Choroid plexus epithelial cell (primary cell): ENCODE measurements around the gene ME3.

Experiments
- DNase-seq: peaks from one replicate; pipeline ENCODE4 v3.0.0-alpha.2; 2010; ENCODE audit warnings: low read depth
- H3K4me3 ChIP-seq: 2 replicates; pipeline ENCODE4 v1.5.1; 2011; ENCODE audit warnings: low read depth, mild to moderate bottlenecking, control low read depth, low read length, moderate library complexity
- CTCF ChIP-seq: conservative IDR thresholded peaks from 2 replicates; pipeline ENCODE4 v1.5.1; 2011; ENCODE audit warnings: low read depth, mild to moderate bottlenecking, control low read depth, inconsistent platforms, low read length, moderate library complexity

Gene ME3

GRCh38 chr11:86704710-86705109 is 32.3 kb upstream of the ME3 start:
- TF ChIP-seq CTCF, result no peak
- no peak overlapping the region for H3K4me3 ChIP-seq
- no peak for DNase-seq

GRCh38 chr11:86703987-86704386 is 31.6 kb upstream of the ME3 start:
- TF ChIP-seq CTCF, result no peak
- DNase-seq, result no peak
- H3K4me3 ChIP-seq, result no peak overlapping the region

DNA sequence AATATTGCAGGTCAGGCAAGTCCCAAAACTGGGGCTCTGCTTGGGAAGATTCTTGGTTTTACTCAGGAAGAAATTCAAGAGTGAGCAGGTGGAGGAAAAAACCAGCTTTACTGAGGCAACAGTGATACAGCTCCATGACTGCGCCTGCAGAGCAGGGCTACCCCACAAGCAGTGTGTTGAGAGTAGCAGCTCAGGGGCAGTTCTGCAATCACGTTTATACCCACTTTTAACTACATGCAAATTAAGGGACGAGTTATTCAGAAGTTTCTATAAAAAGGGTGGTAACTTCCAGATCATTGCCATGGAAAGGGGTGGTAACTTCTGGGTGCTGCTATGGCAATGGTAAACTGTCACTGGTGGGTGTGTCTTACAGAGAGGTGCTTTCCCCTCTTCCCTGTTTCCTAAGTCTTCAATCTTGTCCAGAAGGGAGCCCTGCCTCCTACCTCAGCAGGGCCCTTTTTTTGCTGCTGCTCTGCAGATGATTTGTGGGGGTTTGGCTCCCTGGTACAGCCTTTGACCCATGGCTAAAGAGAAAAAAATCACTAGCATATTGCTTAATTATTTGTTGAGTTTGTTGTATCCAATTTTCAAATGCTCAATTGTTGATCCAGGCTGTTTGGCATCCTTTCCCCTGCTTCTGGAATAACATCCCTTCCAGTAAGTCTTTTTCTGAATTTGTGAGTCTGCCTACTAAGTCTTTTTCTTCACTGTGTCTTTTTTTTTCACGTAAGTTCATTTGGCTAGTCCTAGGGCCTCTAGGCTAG is 30.0 kb upstream of the ME3 start:
- no peak for DNase-seq
- TF ChIP-seq CTCF, result no peak
- no peak overlapping the region for H3K4me3 ChIP-seq

- no peak overlapping the region for H3K4me3 ChIP-seq
- no peak for TF ChIP-seq CTCF
- peak; percentile 60 for DNase-seq
Observed at GRCh38 chr11:86699040-86699791, 26.8 kb upstream of the ME3 start.

GRCh38 chr11:86698639-86699038 is 26.2 kb upstream of the ME3 start:
- no peak overlapping the region for H3K4me3 ChIP-seq
- DNase-seq, result peak; percentile 50
- TF ChIP-seq CTCF, result no peak

GRCh38 chr11:86696451-86696850 is 24.0 kb upstream of the ME3 start:
- TF ChIP-seq CTCF, result no peak
- H3K4me3 ChIP-seq, result no peak overlapping the region
- DNase-seq, result no peak
